Right ventricle myocardium inferior (tissue), 1 donor: Measurements from ENCODE around the gene DNM3. TPM values are rescaled to one million over a fixed set of nuclear protein-coding genes. Genes with fewer than 3 reads are reported as not detected.
"Not testable (repeated sequence)": the region's sequence is repeated elsewhere in the genome, so short reads cannot be mapped to it uniquely, and the experiment has no call there.

Experiments used
- ATAC-seq: fragments of 200-7000 bp; cut with Tn5 transposase; one replicate; pipeline ENCODE4 v1.9.1; 2020; ENCODE audit warnings: mild to moderate bottlenecking, moderate library complexity
- DNase-seq: peaks from one replicate; pipeline ENCODE4 v3.0.0; 2021; ENCODE audit errors: missing footprints
- intact Hi-C: fragments of 100-400 bp; cut with DNase I; formaldehyde crosslinking; loops from one replicate; pipeline ENCODE4 v1.11.0; 2022
- total RNA-seq: library from RNA; stranded (reverse); fragmentation: NEBNext Ultra II Directional; extraction: Animal tissue kit (Norgen Biotek cat#: 25700); gene quantifications from one replicate; pipeline ENCODE4 v1.2.1, GENCODE V29; 2021
- donor health status: DM: no; HTN: yes; CAD: no; lungs with severe emphysema.

DNM3 gene
- total RNA-seq, 1 donor from 2014 or later, result 1.8 TPM

DNA sequence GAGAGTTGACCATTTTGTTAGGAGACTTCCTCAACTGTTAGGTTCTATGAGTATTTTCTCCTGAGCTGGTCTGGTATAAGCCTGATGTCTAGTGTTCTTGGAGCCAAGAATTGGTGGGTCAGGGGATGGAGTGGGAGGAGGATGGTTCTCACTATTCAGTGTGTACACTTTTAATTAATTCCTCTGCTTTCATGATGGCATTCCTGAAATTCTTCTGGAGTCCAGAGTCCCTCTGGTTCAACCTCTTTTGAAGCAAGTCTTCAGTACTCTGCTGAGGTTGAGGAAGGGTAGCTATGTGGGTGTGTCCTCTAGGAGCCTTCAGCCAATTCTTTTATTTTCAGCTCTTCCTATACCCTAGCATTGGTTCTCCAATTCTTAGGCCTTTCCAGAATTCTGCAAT is 149.1 kb downstream of the DNM3 start:
- no peak for DNase-seq
- ATAC-seq, result no peak
- intact Hi-C loops, result no loop called here

DNA sequence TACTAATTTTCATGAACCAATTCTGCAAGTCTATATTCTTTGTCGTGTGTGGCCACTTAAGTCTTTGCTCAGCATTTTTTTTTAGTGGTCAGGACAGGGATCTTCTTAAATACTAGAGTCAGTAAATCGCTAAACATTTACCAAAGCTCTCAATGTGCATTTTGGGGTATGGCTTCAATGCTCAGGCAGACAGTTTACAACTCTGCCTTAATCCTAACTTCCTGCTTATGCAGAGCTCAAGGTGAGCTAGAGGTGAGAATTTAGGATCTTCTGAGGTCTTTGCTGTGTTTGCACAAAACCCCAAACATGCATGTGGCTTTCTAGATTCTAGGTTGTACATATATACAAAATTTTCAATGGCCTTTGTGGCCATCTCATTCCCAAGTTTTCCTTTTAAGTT is 153.0 kb downstream of the DNM3 start:
- DNase-seq, result no peak
- intact Hi-C loops, result no loop called here
- ATAC-seq, result no peak

DNA sequence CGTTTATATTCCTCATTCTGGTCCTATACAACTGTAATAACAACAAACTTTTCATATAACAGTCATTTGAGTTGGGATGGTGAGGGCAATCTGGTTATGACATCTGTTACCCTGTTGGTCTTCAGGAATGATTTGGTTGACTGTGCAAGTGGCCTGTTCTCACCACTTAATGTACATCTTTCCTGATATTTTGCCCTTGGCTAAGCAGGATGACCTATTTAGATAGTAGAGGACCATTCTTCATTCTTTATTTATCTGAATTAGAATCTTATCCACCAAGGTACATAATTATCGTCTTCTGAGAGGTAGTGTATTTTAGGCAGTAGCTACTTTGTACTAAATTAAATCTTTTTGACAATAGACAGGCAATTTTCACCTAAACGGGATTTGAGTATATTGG is 154.3 kb downstream of the DNM3 start:
- intact Hi-C loops, result no loop called here
- ATAC-seq (no peak), DNase-seq (no peak)

DNA sequence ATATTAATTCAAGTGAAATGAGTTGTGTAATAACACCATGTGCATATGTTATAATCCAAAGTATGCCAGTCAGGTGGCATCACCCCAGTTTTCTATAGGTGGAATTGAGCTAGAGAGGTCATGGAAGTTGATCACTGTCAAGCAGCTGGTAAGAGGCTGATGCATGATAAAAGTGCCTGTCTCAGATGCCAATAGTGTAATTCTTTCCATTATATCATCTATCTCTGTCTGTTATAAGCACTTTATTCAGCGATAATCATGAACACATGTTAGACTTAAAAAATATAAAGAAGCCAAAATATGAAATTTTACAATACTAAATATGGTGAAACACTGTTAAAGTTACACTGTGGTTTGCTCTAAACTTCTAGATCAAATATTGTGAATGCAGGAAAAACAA is 156.6 kb downstream of the DNM3 start:
- intact Hi-C loops, result no loop called here
- no peak for ATAC-seq
- DNase-seq, result no peak

DNA sequence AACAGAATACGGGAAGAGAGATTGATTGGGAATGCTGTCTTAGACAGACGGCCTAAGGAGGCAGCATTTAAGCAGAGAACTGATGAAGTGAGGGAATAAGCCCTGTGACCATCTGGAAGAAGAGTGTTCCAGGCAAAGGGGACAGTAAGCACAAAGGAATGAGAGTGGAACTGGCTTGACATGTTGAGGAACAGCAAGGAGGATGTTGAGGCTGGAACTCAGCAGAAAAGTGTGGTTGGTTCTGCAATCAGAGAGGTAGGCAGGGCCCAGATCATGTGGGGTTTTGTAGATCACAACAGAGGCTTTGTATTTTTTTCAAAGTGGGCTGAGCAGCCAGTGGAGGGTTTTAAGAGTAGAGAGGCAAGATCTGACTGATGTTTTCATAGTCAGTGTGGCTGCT is 157.4 kb downstream of the DNM3 start:
- no peak for DNase-seq
- ATAC-seq, result no peak
- intact Hi-C loops, result no loop called here

DNA sequence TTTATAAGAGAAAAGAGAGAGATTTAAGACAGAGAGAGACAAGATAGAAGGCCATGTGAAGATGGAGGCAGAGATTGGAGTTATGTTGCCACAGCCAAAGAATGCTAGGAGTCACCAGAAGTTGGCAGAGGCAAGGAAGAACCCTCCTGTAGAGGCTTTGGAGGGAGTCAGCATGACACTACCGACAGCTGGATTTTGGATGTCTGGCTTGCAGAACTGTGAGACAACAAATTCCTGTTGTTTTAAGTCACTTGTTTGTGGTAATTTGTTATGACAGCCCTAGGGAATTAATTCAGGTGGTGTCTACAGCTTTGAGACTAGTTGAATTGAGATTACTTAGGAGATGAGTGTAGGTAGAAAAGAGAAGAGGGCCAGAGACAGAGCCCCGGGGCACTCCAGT is 158.5 kb downstream of the DNM3 start:
- intact Hi-C loops, result loop anchor here (5.0 to 10.0 kb wide), 2 partner anchors 145 to 398 kb away; no protein-coding TSS in a partner anchor
- no peak for ATAC-seq
- no peak for DNase-seq

DNA sequence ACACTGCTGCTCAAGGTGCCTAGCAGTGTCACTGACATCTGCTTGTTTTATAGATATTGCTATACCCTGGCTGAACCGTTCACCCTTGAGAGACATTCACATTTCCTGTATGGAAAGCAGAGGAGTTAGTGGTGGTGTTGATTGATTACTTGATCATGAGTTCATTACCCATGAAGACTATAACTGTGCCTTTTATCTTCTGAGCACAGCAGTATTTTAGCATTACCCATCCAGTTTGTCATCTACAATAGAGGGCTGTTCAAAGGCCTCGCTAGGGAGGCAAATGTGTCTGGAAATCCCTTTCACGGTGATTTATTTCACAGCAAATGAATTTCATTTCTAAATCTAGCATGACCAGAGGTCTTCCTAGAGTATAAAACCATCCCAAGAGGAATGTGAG is 160.0 kb downstream of the DNM3 start:
- DNase-seq (no peak), ATAC-seq (no peak)
- intact Hi-C loops, result loop anchor here (5.0 to 10.0 kb wide), 2 partner anchors 144 to 396 kb away; no protein-coding TSS in a partner anchor

DNA sequence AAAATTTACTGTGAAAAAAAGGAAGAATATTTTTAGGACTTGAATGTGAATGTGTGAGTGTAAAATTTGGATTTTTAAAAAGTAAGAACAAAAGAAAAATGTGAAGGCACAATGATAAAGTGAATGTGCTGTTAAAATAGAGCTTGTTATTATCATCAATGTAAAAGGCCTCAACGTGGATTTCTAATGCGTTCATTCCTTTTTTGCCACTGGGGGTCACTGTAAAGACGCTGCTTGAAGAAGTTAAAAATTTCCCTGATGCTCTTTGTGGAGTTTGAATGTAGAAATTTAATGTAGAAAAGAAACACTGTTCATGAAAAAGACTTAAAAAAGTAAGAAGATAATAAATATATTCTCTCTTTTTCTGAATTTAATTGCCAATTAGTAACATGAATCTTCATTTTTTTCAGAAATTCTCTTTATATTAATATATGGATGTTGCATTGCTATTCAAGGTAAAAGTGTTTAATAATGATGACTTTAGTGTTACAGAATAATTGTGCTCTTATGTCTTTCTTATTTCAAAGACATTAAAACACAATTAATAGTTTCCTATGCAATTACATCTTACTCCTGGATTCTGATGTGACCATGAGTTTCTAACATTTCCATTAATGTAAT is 161.5 kb downstream of the DNM3 start:
- DNase-seq (no peak), ATAC-seq (no peak)
- intact Hi-C loops, result loop anchor here (5.0 to 10.0 kb wide), 2 partner anchors 142 to 394 kb away; no protein-coding TSS in a partner anchor

DNA sequence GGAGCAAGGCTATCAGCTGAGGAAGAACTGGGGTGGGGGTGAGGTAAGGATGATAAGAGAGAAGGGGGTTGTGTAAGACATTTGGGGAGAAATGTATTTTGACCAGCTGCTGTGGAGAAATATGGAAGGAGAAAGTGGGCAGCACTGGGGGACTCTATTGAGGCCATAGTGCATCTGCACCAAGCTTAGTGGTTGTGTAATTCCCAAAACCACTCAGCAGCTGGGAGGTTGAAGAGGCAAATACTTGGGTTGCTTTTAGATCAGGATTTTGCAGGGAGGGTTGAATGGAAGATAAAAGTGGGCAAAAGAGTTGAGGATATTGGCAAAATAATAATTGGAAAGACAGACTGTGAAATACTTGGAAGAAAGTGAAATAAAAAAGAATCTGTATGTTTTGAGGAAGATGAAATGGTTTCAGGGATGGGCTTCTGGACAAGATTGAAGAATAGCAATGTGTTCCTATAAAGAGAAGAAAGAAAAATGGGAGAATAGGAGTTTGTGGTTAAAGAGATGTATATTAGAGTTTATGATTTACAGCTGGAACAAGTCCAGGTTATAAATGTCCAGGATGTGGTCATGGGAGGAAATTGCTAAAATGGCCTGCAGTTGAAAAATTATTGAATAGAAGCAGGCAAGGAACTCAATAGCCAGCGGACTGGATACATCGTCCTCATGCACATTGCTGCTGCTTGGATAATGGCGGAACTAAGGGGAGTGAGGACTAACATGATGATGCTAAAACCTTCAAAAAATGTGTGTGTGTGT is 162.7 kb downstream of the DNM3 start:
- no peak for DNase-seq
- ATAC-seq, result no peak
- intact Hi-C loops, result loop anchor here (5.0 to 10.0 kb wide), 2 partner anchors 141 to 393 kb away; no protein-coding TSS in a partner anchor

DNA sequence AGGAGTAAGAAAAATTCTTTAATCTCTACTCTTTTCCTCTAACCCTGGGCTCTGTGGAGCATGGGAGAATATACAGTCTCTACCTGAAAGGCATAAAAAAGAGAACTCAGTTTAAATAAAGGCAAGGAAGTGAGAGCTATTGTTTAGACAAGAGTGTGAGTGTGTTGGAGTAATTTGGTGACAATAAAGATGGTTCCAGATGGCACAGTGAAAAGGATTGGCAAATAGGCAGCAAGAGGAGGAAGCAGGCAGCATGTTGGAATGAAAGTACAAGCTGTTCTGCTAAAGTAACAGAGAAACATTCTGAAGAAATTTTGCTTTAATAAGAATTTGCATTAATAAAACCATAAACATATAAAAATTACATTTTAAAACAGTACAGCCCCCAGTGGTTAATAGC is 163.4 kb downstream of the DNM3 start:
- ATAC-seq, result no peak
- DNase-seq, result no peak
- intact Hi-C loops, result loop anchor here (5.0 to 10.0 kb wide), 2 partner anchors 140 to 393 kb away; no protein-coding TSS in a partner anchor

DNA sequence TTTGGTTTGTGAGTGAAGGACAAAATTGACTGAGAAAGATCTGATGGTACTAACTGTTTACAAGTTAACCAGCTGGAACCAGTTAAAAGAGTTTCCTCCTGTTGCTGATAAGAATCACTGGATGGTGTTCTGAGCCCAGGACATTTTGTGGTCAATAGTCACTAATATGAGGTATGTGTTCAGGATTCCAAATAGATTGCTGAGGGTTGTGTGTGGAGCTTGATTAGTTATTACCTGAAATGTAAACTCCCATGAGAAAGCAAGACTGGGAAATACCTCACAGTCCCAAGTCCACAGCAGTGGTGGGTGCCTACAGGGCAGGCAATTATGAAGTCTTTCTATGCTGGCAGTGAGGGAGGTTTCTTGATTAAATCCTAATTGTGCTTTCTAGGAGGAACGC is 164.6 kb downstream of the DNM3 start:
- ATAC-seq (no peak), DNase-seq (no peak)
- intact Hi-C loops, result loop anchor here (10.0 kb wide), 1 partner anchor 139 kb away; no protein-coding TSS in a partner anchor

DNA sequence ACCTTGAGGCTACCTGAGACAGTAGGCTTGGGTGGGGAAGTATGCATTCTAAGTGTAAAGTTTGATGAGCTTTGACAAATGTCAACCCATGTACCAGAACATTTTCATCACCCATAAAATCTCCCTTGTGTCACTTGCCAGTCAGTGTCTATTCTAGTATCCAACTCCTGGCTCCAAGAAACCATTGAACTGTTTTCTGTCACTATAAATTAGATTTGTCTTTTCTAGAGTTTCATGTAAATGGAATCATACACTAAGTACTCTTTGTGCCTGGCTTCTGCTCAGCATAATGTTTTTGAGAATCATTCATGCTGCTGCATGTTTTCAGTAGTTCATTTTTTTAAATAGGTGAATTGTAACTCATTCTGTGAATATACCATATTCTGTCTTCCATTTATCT is 165.4 kb downstream of the DNM3 start:
- intact Hi-C loops, result loop anchor here (10.0 kb wide), 1 partner anchor 138 kb away; no protein-coding TSS in a partner anchor
- ATAC-seq, result no peak
- DNase-seq, result no peak

DNA sequence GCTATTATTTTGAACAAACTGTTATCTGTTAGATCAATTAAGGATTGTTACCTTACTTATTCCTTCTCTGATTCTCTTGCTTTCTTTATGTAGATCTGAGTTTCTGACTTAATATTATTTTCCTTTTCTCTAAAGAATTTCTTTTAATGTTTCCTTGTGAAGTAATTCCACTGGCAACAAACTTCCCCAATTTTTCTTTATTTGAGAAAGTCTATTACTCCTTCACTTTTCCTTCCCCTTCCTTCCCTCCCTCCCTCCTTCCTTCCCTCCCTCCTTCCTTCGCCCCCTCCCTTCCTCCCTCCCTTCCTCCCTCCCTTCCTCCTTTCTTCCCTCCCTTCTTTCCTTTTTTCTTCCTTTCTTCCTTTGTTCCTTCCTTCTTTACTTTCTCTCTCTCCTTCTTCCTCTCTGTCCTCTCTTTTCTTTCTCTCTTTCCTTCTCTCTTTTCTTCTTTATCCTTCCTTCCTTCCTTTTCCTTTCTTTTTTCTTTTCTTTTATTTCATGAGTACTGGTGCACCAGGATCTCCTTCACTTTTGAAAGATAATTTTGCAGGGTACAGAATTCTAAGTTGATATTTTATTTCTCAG is 177.5 kb downstream of the DNM3 start:
- ATAC-seq (no peak), DNase-seq (no peak)
- intact Hi-C loops, result no loop called here

DNA sequence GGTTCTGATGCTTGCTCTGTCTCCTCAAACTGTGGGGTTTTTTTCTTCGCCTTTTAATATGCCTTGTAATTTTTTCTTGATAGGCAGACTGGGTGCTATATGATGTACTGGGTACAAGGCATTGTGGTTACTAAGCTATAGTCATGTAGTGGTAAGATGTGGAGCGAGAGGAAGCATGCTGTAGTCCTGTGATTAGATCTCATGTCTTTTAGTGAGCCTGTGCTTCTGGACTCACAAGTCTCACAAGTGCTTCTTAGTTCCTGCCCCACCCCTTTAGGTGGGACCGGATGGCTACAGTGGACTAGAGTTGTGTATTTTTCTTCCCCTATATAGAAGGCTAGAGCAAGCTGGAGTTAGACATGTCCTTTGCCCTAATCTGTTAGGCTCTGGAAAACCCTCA is 178.7 kb downstream of the DNM3 start:
- ATAC-seq (no peak), DNase-seq (no peak)
- intact Hi-C loops, result no loop called here

DNA sequence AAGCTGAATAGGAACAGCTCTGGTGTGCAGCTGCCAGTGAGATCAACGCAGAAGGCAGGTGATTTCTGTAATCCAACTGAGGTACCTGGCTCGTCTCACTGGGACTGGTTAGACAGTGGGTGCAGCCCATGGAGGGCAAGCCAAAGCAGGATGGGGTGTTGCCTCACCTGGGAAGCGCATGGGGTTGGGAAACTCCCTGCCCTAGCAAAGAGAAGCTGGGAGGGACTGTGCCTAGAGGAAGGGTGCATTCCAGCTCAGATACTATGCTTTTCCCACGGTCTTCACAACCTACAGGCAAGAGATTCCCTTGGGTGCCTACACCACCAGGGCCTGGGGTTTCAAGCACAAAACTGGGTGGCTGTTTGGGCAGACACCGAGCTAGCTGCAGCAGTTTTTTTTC is 183.2 kb downstream of the DNM3 start:
- ATAC-seq (no peak), DNase-seq (no peak)
- intact Hi-C loops, result no loop called here

DNA sequence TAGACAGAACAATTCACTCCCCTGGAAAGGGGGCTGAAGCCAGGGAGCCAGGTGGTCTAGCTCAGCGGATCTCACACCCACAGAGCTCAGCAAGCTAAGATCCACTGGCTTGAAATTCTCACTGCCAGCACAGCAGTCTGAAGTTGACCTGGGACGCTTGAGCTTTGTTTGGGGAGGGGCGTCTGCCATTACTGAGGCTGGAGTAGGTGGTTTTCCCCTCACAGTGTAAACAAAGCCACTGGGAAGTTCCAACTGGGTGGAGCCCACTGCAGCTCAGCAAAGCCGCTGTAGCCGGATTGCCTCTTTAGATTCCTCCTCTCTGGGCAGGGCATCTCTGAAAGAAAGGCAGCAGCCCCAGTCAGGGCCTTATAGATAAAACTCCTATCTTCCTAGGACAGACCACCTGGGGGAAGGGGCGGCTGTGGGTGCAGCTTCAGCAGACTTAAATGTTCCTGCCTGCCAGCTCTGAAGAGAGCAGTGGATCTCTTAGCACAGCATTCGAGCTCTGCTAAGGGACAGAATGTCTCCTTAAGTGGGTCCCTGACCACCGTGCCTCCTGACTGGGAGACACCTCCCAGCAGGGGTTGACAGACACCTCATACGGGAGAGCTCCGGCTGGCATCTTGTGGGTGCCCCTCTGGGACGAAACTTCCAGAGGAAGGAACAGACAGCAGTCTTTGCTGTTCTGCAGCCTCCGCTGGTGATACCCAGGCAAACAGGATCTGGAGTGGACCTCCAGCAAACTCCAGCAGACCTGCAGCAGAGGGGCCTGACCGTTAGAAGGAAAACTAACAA is 183.8 kb downstream of the DNM3 start:
- DNase-seq, ATAC-seq: not testable (repeated sequence)

DNA sequence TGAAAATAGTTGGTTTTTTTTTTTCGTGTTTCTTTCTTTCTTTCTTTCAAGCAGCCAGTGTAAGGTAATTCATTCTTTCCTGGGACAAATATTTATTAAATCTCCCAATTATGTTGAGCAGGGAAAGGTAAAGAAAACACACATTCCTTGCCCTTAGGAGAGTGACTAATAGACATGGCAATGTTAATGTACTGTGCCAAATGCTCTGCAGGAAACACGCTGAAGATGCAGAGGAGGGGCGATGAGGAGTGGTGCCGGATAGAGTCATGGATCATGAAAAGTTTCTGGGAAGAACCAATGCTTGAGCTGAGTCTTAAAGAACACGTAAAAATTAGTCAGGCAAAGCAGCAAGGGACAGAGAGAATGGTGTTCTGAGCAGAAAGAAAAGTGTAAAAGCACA is 199.2 kb downstream of the DNM3 start:
- ATAC-seq (no peak), DNase-seq (no peak)
- intact Hi-C loops, result loop anchor here (5.0 kb wide), 1 partner anchor 362 kb away; no protein-coding TSS in a partner anchor

More for the DNA sequence above, 183.8 kb downstream of the DNM3 start:
- intact Hi-C loops, result not testable (repeated sequence)

DNA sequence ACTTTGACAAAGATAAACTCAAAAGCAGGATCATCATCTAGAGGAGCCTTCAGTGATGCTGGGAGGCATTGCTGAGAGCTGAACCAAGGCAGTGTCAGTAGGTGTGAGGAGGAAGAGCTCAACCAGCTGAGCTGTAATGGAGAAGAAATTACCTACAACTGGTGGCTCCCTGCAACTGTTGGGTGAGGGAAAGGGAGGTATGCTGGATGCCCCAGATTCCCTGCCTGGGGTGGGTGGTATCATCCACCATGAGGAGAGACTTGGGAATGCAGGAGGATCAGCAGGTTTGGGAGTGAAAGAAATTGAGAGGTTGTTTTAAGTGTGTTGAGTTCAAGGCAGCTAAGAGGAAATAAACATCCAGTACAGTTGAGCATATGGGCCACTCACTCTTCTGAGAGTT is 199.8 kb downstream of the DNM3 start:
- ATAC-seq (no peak), DNase-seq (no peak)
- intact Hi-C loops, result loop anchor here (5.0 kb wide), 1 partner anchor 361 kb away; no protein-coding TSS in a partner anchor

DNA sequence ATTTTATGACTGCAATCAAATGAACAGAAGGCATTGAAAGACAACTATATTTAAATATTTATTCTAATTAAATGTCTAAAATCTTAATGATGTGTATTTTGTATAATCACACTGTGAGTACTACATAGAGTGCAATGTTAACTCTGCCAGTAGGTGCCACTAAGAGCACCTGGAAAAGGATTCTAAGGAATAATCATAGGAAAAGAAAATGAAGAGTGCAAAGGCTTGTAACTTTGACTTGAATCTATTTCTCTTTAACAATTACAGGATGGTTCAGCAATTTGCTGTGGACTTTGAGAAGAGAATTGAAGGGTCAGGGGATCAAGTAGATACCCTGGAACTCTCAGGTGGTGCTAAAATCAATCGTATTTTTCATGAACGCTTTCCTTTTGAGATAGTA is 200.4 kb downstream of the DNM3 start:
- ATAC-seq (peak; percentile 63), DNase-seq (no peak)
- intact Hi-C loops, result loop anchor here (5.0 kb wide), 1 partner anchor 361 kb away; no protein-coding TSS in a partner anchor
